ENCODE measurements around the gene CNRIP1.

The CNRIP1 gene

GRCh38 chr2:68252400-68253218 lies 67.1 kb downstream of the CNRIP1 start, which contains the start of gene PPP3R1:
TSS of gene PPP3R1 (minus strand) at chr2:68252532. CDS start at chr2:68252127, 405 bp downstream.
- Histone ChIP-seq H3K36me3 (ENCODE audit: control insufficient read depth, insufficient read depth, low read length) (no peaks in the 10 kb centered on the region), H3K4me1 (ENCODE audit: control insufficient read depth, insufficient read depth, low read length) (peaks cover 20% of the 10 kb centered on the region), H3K27me3 (ENCODE audit: control insufficient read depth, insufficient read depth, low read length) (no peaks in the 10 kb centered on the region), H3K9me3 (ENCODE audit: control insufficient read depth, low read length) (no peaks in the 10 kb centered on the region), H3K4me3 (ENCODE audit: low read length) (peak within 1 kb of the TSS; percentile 97), H3K9ac (ENCODE audit: low read length) (peak within 1 kb of the TSS; percentile 89)

DNA sequence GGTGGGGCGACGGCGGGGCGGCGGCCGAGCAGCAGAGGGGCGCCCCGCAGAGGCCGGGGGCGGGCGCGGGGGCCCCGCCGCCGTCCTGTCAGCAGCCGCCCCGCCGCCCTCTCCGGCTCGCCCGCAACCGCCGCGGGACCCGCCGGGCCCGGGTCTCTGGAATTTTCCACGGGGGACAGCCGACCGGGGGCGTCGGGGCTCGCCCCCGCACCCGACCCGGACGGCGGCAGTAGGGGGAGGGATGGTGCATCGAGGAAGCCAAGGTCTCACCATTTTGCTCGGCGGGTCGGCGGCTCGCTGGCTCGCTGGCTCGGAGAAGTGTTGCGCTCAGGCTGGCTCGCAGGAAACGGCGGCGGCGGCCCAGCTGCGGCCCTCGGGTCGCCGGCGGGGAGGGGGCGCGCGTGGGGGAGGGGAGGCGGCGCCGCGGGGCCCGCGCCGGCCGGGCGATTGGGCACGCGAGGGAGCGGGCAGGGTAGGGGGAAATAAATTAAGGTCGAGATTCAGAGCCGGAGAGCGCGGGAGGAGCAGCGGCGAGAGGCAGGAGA lies 67.8 kb downstream of the CNRIP1 start:
- Histone ChIP-seq H3K9ac (ENCODE audit: low read length) (peak overlapping the region; percentile 89), H3K4me1 (ENCODE audit: control insufficient read depth, insufficient read depth, low read length) (peaks cover 26% of the 10 kb centered on the region)

GRCh38 chr2:68251187-68251854 lies 68.4 kb downstream of the CNRIP1 start:
- no peaks in the 10 kb centered on the region for H3K9me3 ChIP-seq (ENCODE audit: control insufficient read depth, low read length)
- H3K4me1 ChIP-seq (ENCODE audit: control insufficient read depth, insufficient read depth, low read length): peaks cover 32% of the 10 kb centered on the region
- H3K27me3 ChIP-seq (ENCODE audit: control insufficient read depth, insufficient read depth, low read length): no peaks in the 10 kb centered on the region
- no peaks in the 10 kb centered on the region for H3K36me3 ChIP-seq (ENCODE audit: control insufficient read depth, insufficient read depth, low read length)
- peak overlapping the region; percentile 97 for H3K4me3 ChIP-seq (ENCODE audit: low read length)
- peak overlapping the region; percentile 89 for H3K9ac ChIP-seq (ENCODE audit: low read length)

More for the DNA sequence above, 67.8 kb downstream of the CNRIP1 start:
- Histone ChIP-seq H3K4me3 (ENCODE audit: low read length) (peak overlapping the region; percentile 97), H3K36me3 (ENCODE audit: control insufficient read depth, insufficient read depth, low read length) (no peaks in the 10 kb centered on the region), H3K27me3 (ENCODE audit: control insufficient read depth, insufficient read depth, low read length) (no peaks in the 10 kb centered on the region), H3K9me3 (ENCODE audit: control insufficient read depth, low read length) (no peaks in the 10 kb centered on the region)

DNA sequence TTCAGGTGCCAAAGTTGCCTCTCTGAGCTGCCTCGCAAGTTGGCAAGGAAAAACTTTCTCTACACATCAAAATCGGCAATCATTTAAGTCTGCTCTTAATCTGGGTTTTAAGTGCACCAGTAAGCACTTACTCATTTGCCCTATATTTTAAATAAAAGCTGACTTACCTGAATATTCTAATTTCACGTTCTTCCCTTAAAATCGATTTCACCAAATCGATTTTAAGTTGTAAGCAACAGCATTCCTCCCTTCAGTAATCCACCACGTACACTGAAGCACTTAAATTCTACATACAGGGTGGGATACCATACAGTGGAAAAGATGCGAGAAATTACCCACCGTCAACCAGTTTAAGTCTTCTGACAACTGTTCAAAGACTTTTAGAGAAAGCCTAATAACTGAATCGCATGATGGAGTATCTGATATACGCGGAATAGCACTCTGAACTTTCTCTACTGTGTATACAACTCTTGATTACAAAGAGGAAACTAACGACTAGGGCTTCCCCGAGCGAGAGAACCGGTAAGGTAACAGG lies 69.0 kb downstream of the CNRIP1 start:
- Histone ChIP-seq H3K36me3 (ENCODE audit: control insufficient read depth, insufficient read depth, low read length) (no peaks in the 10 kb centered on the region), H3K4me1 (ENCODE audit: control insufficient read depth, insufficient read depth, low read length) (peaks cover 38% of the 10 kb centered on the region)

DNA sequence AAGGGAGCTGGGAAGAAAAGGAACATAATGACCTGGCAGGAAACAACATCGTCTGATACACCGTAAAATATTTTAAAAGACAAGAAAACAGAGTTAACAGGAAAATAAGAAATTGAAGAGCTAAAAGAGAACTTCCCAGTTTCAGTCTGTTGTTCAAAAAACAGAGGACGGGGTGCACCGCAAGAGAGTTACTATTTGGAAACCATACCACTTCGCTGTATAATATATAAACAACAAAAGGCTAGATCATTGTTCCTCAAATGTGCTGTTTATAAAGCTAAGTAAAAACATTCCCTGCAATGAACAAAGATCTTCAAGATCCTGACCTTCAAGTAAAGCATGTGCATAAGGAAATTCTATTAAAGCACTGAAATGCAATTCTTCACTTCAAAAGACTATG lies 69.6 kb downstream of the CNRIP1 start:
- Histone ChIP-seq H3K27me3 (ENCODE audit: control insufficient read depth, insufficient read depth, low read length) (no peaks in the 10 kb centered on the region), H3K4me1 (ENCODE audit: control insufficient read depth, insufficient read depth, low read length) (peaks cover 41% of the 10 kb centered on the region), H3K36me3 (ENCODE audit: control insufficient read depth, insufficient read depth, low read length) (no peaks in the 10 kb centered on the region), H3K9me3 (ENCODE audit: control insufficient read depth, low read length) (no peaks in the 10 kb centered on the region), H3K9ac (ENCODE audit: low read length) (no peak overlapping the region), H3K4me3 (ENCODE audit: low read length) (peak overlapping the region; percentile 97)

More for the DNA sequence above, 69.0 kb downstream of the CNRIP1 start:
- Histone ChIP-seq H3K27me3 (ENCODE audit: control insufficient read depth, insufficient read depth, low read length) (no peaks in the 10 kb centered on the region), H3K9ac (ENCODE audit: low read length) (peak overlapping the region; percentile 89), H3K4me3 (ENCODE audit: low read length) (peak overlapping the region; percentile 97), H3K9me3 (ENCODE audit: control insufficient read depth, low read length) (no peaks in the 10 kb centered on the region)

DNA sequence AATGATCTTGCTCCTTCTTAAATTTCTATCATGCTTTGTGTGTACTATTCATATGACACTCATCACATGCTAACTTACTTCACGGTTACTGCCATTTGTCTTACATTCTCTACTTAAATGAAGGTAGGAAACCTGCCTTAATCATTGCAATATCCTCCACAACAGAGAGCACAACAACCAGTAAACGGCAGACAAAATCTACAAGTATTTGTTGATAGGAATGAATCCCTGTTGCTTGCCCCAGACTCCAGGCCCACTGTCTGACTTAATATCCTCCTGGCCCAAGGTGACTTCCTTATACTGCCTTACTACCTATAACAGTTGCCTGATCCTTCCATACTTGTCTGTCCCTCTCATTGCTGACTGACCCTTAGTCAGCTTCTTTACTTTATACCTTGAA lies 70.9 kb downstream of the CNRIP1 start:
- Histone ChIP-seq H3K36me3 (ENCODE audit: control insufficient read depth, insufficient read depth, low read length) (no peaks in the 10 kb centered on the region), H3K9me3 (ENCODE audit: control insufficient read depth, low read length) (no peaks in the 10 kb centered on the region), H3K4me1 (ENCODE audit: control insufficient read depth, insufficient read depth, low read length) (peaks cover 41% of the 10 kb centered on the region), H3K4me3 (ENCODE audit: low read length) (no peak overlapping the region), H3K9ac (ENCODE audit: low read length) (no peak overlapping the region), H3K27me3 (ENCODE audit: control insufficient read depth, insufficient read depth, low read length) (no peaks in the 10 kb centered on the region)

DNA sequence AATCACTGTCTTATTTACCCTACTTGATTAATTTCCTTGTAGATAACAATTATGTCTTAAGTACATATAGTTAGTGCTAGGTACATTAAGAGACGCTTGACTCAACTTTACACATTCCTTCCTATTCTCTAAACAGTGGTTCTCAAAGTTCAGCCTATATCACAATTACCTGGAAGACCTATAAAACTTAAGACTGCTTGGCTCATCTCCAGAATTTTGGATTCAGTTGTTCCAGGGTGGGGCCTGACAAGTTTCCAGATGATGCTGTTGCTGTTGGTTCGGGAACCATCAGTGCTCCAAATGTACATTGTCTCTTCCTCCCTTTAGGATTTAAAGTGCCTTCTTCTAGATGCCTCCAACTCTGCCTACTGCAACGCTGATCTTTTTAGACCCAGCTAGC lies 71.4 kb downstream of the CNRIP1 start:
- Histone ChIP-seq H3K9me3 (ENCODE audit: control insufficient read depth, low read length) (no peaks in the 10 kb centered on the region), H3K4me3 (ENCODE audit: low read length) (no peak overlapping the region), H3K27me3 (ENCODE audit: control insufficient read depth, insufficient read depth, low read length) (no peaks in the 10 kb centered on the region), H3K9ac (ENCODE audit: low read length) (no peak overlapping the region), H3K4me1 (ENCODE audit: control insufficient read depth, insufficient read depth, low read length) (peaks cover 41% of the 10 kb centered on the region), H3K36me3 (ENCODE audit: control insufficient read depth, insufficient read depth, low read length) (no peaks in the 10 kb centered on the region)

DNA sequence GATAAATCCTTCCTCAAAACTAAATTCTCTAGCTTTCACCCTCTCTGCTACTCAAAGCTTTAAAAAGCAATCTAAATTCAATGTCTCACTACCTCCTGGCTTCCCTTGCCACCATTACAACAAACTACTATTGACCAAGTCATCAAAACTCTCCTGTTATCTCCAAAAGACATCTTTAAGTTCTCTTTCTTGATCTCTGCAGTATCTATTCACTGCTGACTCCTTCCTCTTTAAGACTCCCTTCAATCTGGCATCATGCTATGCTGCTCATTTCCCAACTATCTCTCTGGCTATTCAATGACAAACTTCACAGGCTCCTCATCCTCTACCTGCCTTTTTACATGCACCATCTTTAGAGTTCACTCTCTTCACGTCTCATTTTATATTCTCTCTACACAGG lies 73.4 kb downstream of the CNRIP1 start:
- Histone ChIP-seq H3K9me3 (ENCODE audit: control insufficient read depth, low read length) (no peaks in the 10 kb centered on the region), H3K9ac (ENCODE audit: low read length) (no peak overlapping the region), H3K4me3 (ENCODE audit: low read length) (no peak overlapping the region), H3K36me3 (ENCODE audit: control insufficient read depth, insufficient read depth, low read length) (no peaks in the 10 kb centered on the region), H3K27me3 (ENCODE audit: control insufficient read depth, insufficient read depth, low read length) (no peaks in the 10 kb centered on the region), H3K4me1 (ENCODE audit: control insufficient read depth, insufficient read depth, low read length) (peaks cover 41% of the 10 kb centered on the region)

DNA sequence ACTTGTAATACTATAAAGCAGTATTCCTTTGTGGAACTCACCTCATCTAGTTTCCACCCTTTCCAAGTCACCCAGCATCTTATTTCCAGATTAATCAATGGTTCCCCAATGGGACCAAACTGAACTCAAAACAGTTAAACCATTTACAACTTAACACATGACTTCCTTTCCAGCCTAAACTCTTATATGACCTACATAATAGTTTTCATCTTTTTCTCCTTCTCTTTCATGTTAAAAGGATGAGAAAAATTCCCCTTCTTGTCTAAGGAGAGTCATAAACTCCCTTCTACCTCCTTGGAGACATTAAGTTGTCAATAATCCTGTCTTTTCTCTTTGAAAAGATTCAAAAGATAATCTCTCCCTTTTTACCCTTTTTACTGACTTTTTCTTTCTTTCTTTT lies 74.1 kb downstream of the CNRIP1 start:
- H3K27me3 ChIP-seq (ENCODE audit: control insufficient read depth, insufficient read depth, low read length): no peaks in the 10 kb centered on the region
- no peaks in the 10 kb centered on the region for H3K9me3 ChIP-seq (ENCODE audit: control insufficient read depth, low read length)
- no peaks in the 10 kb centered on the region for H3K36me3 ChIP-seq (ENCODE audit: control insufficient read depth, insufficient read depth, low read length)
- H3K4me1 ChIP-seq (ENCODE audit: control insufficient read depth, insufficient read depth, low read length): peaks cover 44% of the 10 kb centered on the region
- H3K4me3 ChIP-seq (ENCODE audit: low read length): no peak overlapping the region
- H3K9ac ChIP-seq (ENCODE audit: low read length): no peak overlapping the region

DNA sequence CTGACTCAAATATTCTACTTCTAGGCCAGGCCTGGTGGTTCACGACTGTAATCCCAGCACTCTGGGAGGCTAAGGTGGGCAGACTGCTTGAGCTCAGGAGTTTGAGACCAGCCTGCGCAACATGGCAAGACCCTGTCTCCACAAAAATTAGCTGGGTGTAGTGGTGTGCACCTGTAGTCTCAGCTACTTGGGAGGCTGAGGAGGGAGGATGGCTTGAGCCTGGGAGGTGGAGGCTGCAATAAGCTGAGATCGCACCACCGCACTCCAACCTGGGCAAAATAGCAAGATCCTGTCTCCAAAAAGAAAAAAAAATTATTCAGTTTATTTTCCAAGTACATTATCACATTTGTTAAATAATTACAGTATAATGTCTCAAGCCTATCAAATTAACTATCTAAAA lies 74.7 kb downstream of the CNRIP1 start:
- Histone ChIP-seq H3K36me3 (ENCODE audit: control insufficient read depth, insufficient read depth, low read length) (no peaks in the 10 kb centered on the region), H3K9ac (ENCODE audit: low read length) (no peak overlapping the region), H3K4me1 (ENCODE audit: control insufficient read depth, insufficient read depth, low read length) (peaks cover 45% of the 10 kb centered on the region), H3K4me3 (ENCODE audit: low read length) (no peak overlapping the region), H3K27me3 (ENCODE audit: control insufficient read depth, insufficient read depth, low read length) (no peaks in the 10 kb centered on the region), H3K9me3 (ENCODE audit: control insufficient read depth, low read length) (no peaks in the 10 kb centered on the region)

- H3K9me3 ChIP-seq (ENCODE audit: control insufficient read depth, low read length): no peaks in the 10 kb centered on the region
- peaks cover 44% of the 10 kb centered on the region for H3K4me1 ChIP-seq (ENCODE audit: control insufficient read depth, insufficient read depth, low read length)
- no peaks in the 10 kb centered on the region for H3K36me3 ChIP-seq (ENCODE audit: control insufficient read depth, insufficient read depth, low read length)
- no peak overlapping the region for H3K9ac ChIP-seq (ENCODE audit: low read length)
- H3K4me3 ChIP-seq (ENCODE audit: low read length): no peak overlapping the region
- H3K27me3 ChIP-seq (ENCODE audit: control insufficient read depth, insufficient read depth, low read length): no peaks in the 10 kb centered on the region
Observed at GRCh38 chr2:68244456-68244855, 75.3 kb downstream of the CNRIP1 start.

Measured in mucosa of stomach (tissue), 1 donor.